ENCODE results near the gene FZD8. TPM values are rescaled to one million over a fixed set of nuclear protein-coding genes. Genes with fewer than 3 reads are reported as not detected.

The FZD8 gene
- polyA plus RNA-seq, 1 donor (not counting 4 experiments of a cell fraction or from before 2014, with no cell fraction given) = 1.5 TPM

DNA sequence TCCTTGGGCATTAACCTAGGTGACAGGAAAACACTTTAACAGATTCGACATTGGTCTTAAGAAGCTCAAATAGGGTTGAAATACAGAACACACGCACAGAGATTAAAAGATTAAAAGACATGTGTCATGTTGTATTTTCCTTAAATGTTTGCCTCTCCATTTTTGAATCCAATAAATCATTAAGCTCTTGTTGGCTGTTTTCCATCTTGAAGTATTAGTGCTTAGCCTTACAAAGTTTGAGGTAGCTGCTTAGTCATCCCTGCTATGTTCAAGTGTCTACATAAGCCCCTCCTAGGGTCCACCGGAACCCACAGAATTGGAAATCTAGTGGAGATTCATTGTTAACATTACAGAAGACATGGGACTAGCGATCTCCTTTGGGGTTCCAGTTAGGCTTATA lies 49.7 kb downstream of the FZD8 start:
- dilution Hi-C loops (cut with MboI; ENCODE audit: extremely low pct_ligation_motif_present, low sequenced_read_pairs) = no loop called here

DNA sequence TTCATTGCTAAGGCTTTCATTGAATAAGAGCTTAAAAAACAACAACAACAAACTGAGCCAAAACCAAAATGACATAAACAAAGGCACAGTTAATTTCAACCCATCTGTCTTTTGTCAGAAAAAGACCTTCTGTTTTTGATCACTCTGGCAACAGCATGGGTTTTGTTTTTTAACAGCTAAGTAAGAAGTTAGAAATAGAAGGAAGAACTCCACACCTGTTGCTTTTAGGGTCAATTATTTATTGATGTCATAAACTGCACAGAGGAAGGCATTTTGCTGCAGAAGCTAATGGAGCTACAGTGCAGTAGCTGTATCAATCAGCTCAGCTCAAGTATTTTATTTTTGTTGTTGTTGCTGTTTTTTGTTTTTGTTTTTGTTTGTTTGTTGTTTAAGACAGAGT lies 53.3 kb downstream of the FZD8 start:
- dilution Hi-C loops (cut with MboI; ENCODE audit: extremely low pct_ligation_motif_present, low sequenced_read_pairs) = no loop called here
- TF ChIP-seq, protein P1, sequence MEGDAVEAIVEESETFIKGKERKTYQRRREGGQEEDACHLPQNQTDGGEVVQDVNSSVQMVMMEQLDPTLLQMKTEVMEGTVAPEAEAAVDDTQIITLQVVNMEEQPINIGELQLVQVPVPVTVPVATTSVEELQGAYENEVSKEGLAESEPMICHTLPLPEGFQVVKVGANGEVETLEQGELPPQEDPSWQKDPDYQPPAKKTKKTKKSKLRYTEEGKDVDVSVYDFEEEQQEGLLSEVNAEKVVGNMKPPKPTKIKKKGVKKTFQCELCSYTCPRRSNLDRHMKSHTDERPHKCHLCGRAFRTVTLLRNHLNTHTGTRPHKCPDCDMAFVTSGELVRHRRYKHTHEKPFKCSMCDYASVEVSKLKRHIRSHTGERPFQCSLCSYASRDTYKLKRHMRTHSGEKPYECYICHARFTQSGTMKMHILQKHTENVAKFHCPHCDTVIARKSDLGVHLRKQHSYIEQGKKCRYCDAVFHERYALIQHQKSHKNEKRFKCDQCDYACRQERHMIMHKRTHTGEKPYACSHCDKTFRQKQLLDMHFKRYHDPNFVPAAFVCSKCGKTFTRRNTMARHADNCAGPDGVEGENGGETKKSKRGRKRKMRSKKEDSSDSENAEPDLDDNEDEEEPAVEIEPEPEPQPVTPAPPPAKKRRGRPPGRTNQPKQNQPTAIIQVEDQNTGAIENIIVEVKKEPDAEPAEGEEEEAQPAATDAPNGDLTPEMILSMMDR (optimal IDR thresholded peaks at IDR 0.05 in 1 of 3, IDR thresholded peaks at IDR 0.05 in 1 of 3, conservative IDR thresholded peaks at IDR 0.05 in 1 of 3; ENCODE audit: extremely low read depth in 1 of 3, insufficient read depth in 2 of 3, low read length in 3 of 3) = no peak
- TF ChIP-seq EZH2 (IDR thresholded peaks at IDR 0.05; ENCODE audit: low read length) = no peak
- FAIRE-seq = no peak

More for the DNA sequence above, 49.7 kb downstream of the FZD8 start:
- no peaks in the 10 kb centered on the region for H4K20me1 ChIP-seq (ENCODE audit: control insufficient read depth, extremely low read depth, insufficient read depth, low read length)
- no peak overlapping the region for H3K27ac ChIP-seq (ENCODE audit: control insufficient read depth, insufficient read depth, low read length)
- no peaks in the 10 kb centered on the region for H3K36me3 ChIP-seq (ENCODE audit: control insufficient read depth in 2 of 2, extremely low read depth in 1 of 2, insufficient read depth in 2 of 2, low read length in 2 of 2)
- H3K9ac ChIP-seq (ENCODE audit: control insufficient read depth, extremely low read depth, insufficient read depth, low read length) = no peak overlapping the region
- no peak overlapping the region for H3K4me2 ChIP-seq (ENCODE audit: control insufficient read depth, extremely low read depth, insufficient read depth, low read depth, low read length)
- H3K4me3 ChIP-seq (ENCODE audit: control insufficient read depth in 2 of 3, extremely low read depth in 1 of 3, insufficient read depth in 2 of 3, low read depth in 1 of 3, low read length in 3 of 3) = no peak overlapping the region
- FAIRE-seq (no peak), DNase-seq (ENCODE audit: low read depth, low spot score) (no peak)
- no peaks in the 10 kb centered on the region for H3K9me3 ChIP-seq (ENCODE audit: control insufficient read depth, low read depth, low read length)
- H3K4me1 ChIP-seq (ENCODE audit: control insufficient read depth, extremely low read depth, insufficient read depth, low read length) = no peaks in the 10 kb centered on the region
- no peaks in the 10 kb centered on the region for H3K9me1 ChIP-seq (ENCODE audit: control insufficient read depth, extremely low read depth, insufficient read depth, low read length)
- H3K79me2 ChIP-seq (ENCODE audit: control insufficient read depth, insufficient read depth, low read length) = no peaks in the 10 kb centered on the region
- no peaks in the 10 kb centered on the region for H3K27me3 ChIP-seq (ENCODE audit: control insufficient read depth, extremely low read depth, insufficient read depth, low read length)
- H2AFZ ChIP-seq (ENCODE audit: control insufficient read depth, low read length) = no peak overlapping the region
- TF ChIP-seq, protein P1 (optimal IDR thresholded peaks at IDR 0.05 in 1 of 3, IDR thresholded peaks at IDR 0.05 in 1 of 3, conservative IDR thresholded peaks at IDR 0.05 in 1 of 3; ENCODE audit: extremely low read depth in 1 of 3, insufficient read depth in 2 of 3, low read length in 3 of 3) = no peak
- TF ChIP-seq EZH2 (IDR thresholded peaks at IDR 0.05; ENCODE audit: low read length) = no peak

More for the DNA sequence above, 53.3 kb downstream of the FZD8 start:
- DNase-seq (ENCODE audit: low read depth, low spot score) = no peak
- Histone ChIP-seq H3K9me3 (ENCODE audit: control insufficient read depth, low read depth, low read length) (no peaks in the 10 kb centered on the region), H3K27me3 (ENCODE audit: control insufficient read depth, extremely low read depth, insufficient read depth, low read length) (peaks cover 9% of the 10 kb centered on the region), H3K4me3 (ENCODE audit: control insufficient read depth in 2 of 3, extremely low read depth in 1 of 3, insufficient read depth in 2 of 3, low read depth in 1 of 3, low read length in 3 of 3) (no peak overlapping the region), H4K20me1 (ENCODE audit: control insufficient read depth, extremely low read depth, insufficient read depth, low read length) (no peaks in the 10 kb centered on the region), H3K4me1 (ENCODE audit: control insufficient read depth, extremely low read depth, insufficient read depth, low read length) (no peaks in the 10 kb centered on the region), H3K36me3 (ENCODE audit: control insufficient read depth in 2 of 2, extremely low read depth in 1 of 2, insufficient read depth in 2 of 2, low read length in 2 of 2) (no peaks in the 10 kb centered on the region), H3K9me1 (ENCODE audit: control insufficient read depth, extremely low read depth, insufficient read depth, low read length) (no peaks in the 10 kb centered on the region), H3K27ac (ENCODE audit: control insufficient read depth, insufficient read depth, low read length) (no peak overlapping the region), H3K4me2 (ENCODE audit: control insufficient read depth, extremely low read depth, insufficient read depth, low read depth, low read length) (no peak overlapping the region), H3K9ac (ENCODE audit: control insufficient read depth, extremely low read depth, insufficient read depth, low read length) (no peak overlapping the region), H2AFZ (ENCODE audit: control insufficient read depth, low read length) (no peak overlapping the region), H3K79me2 (ENCODE audit: control insufficient read depth, insufficient read depth, low read length) (no peaks in the 10 kb centered on the region)

Other genes starting within 250 kb of the FZD8 start
- gene GJD4, start 37.0 kb downstream of the FZD8 start, polyA plus RNA-seq = not detected in 3 replicates

Data from keratinocyte (primary cell).